Measurements from ENCODE around the gene TMPRSS11A.

DNA sequence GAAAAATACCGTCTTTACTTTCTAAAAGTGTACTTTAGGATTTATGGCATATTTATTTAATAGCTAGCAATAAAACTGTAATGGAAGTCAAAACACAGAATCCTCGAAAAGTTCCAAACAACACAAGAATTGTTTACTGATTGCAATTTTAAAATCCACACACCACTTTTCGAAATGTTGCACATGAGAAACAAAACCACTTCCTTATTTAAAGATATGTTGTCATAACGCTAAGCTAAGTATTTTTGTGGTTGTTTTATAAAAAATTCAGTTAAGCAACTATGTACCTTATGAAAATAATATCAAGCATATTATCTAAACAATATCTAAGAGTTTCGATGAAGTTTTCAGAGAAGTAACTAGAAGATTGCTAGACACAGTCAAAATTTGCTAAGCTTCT, 79.8 kb downstream of the TMPRSS11A start:
- TF ChIP-seq, protein P1, sequence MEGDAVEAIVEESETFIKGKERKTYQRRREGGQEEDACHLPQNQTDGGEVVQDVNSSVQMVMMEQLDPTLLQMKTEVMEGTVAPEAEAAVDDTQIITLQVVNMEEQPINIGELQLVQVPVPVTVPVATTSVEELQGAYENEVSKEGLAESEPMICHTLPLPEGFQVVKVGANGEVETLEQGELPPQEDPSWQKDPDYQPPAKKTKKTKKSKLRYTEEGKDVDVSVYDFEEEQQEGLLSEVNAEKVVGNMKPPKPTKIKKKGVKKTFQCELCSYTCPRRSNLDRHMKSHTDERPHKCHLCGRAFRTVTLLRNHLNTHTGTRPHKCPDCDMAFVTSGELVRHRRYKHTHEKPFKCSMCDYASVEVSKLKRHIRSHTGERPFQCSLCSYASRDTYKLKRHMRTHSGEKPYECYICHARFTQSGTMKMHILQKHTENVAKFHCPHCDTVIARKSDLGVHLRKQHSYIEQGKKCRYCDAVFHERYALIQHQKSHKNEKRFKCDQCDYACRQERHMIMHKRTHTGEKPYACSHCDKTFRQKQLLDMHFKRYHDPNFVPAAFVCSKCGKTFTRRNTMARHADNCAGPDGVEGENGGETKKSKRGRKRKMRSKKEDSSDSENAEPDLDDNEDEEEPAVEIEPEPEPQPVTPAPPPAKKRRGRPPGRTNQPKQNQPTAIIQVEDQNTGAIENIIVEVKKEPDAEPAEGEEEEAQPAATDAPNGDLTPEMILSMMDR (IDR thresholded peaks at IDR 0.05; ENCODE audit: control extremely low read depth in 1 of 3, insufficient read depth in 1 of 3, low read depth in 1 of 3, low read length in 3 of 3): no peak
- TF ChIP-seq MAFK (IDR thresholded peaks at IDR 0.05; ENCODE audit: low read depth, low read length): no peak
- no peak for TF ChIP-seq EGR1 (IDR thresholded peaks at IDR 0.05; ENCODE audit: borderline replicate concordance, low read depth, low read length)

Data from H1 (cell line).